Right ventricle myocardium superior (tissue), 1 donor: Measurements from ENCODE around the gene USP40. TPM values are rescaled to one million over a fixed set of nuclear protein-coding genes. Genes with fewer than 3 reads are reported as not detected.

Experiments
- ATAC-seq: fragments of 200-7000 bp; cut with Tn5 transposase; one replicate; pipeline ENCODE4 v1.9.1; 2020; ENCODE audit warnings: mild to moderate bottlenecking; ENCODE audit not compliant: poor library complexity
- DNase-seq: peaks from one replicate; pipeline ENCODE4 v3.0.0-alpha.2; 2020
- intact Hi-C: fragments of 100-400 bp; cut with DNase I; formaldehyde crosslinking; loops from one replicate; pipeline ENCODE4 v1.11.2; 2022
- total RNA-seq: library from RNA; stranded (reverse); fragmentation: NEBNext Ultra II Directional; extraction: Animal tissue kit (Norgen Biotek cat#: 25700); gene quantifications from one replicate; pipeline ENCODE4 v1.2.1, GENCODE V29; 2021
- donor health status: DM: no; HTN: yes; CAD: no; lungs with severe emphysema.

The USP40 gene
- total RNA-seq, 1 donor from 2014 or later = 18.0 TPM

DNA sequence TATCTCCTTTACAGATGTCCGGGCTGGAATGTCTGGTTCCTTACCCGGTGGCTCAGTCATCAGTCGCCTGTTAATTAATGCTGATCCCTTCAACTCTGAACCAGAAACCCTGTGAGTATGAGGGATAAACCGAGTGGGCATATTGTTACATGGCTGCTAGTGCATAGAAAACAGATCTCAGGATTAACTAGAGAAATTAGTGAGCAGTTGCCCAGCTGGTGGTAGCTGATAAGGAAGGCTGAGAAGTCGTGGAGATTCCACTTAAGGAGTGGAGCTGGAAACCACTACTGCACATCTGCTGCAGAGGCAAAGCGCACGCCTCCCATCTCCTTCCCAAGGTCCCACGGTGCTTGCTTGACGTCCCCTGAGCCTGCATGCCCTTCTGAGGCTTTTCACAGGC lies 114.6 kb downstream of the USP40 start:
- no peak for ATAC-seq
- intact Hi-C loops = no loop called here
- DNase-seq = no peak

GRCh38 chr2:233450864-233451575 lies 115.6 kb downstream of the USP40 start:
- DNase-seq = peak; percentile 37

GRCh38 chr2:233449921-233450863 lies 116.4 kb downstream of the USP40 start:
- ATAC-seq (no peak), DNase-seq (peak; percentile 26)
- intact Hi-C loops = no loop called here

More at GRCh38 chr2:233450864-233451575, 115.6 kb downstream of the USP40 start:
- no peak for ATAC-seq
- intact Hi-C loops = no loop called here

DNA sequence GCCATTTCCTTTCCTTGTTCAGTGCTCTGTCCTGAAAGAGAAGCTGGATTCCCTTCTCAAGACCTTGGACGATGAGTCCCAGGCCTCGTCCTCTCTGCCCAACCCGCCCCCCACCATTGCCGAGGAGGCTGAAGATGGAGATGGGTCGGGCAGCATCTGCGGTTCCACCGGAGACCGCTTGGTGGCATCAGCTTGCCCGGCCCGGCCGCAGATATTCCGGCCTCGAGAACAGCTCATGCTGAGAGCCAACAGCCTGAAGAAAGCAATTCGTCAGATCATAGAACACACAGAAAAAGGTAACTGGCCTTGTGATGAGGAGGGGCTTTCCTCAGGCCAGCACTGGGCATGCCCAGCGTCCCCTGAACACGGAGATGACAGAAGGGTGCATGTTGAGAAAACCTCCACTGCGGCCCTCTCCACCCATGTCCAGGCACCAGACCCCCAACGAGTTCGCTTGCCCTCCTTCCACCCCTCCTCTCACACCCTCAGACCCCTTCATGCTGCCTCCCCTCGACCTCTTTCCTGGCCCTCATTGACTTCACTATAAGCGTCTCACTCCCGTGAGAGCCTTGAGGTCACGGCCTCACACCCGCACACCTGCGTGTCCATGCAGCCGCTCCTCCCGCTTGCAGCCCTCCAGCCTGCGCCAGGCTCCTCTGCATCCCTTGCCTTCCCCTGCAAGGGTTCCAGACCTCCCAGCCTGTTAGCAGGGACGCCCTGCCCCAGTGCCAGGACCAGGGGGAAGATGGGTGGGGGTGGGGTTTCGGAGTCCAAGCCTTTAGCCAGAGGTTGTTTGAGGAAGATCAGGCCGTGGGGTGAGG lies 117.3 kb downstream of the USP40 start:
- DNase-seq (peak; percentile 43), ATAC-seq (no peak)
- intact Hi-C loops = no loop called here

DNA sequence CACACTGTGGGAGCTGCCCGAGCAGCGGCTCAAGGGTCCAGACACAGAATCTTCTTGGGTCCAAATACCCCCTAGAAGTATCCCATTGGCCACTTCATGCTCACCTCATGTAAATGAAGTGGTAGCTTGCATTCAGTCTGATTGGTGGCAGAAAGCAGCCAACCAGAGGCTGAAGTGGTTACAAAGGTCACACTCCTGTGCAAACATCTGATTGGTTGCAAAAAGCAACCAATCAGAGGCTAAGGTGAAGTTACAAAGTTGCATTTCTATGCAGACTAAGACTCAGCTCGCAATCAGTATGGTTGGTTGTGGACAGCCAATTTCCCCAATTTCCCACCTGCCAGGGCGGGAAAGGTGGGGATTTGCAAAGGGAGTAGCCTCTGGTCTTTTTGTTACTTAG lies 118.0 kb downstream of the USP40 start:
- no peak for ATAC-seq
- intact Hi-C loops = no loop called here
- no peak for DNase-seq

GRCh38 chr2:233448220-233448559 lies 118.4 kb downstream of the USP40 start:
- DNase-seq (peak; percentile 32), ATAC-seq (no peak)
- intact Hi-C loops = no loop called here

DNA sequence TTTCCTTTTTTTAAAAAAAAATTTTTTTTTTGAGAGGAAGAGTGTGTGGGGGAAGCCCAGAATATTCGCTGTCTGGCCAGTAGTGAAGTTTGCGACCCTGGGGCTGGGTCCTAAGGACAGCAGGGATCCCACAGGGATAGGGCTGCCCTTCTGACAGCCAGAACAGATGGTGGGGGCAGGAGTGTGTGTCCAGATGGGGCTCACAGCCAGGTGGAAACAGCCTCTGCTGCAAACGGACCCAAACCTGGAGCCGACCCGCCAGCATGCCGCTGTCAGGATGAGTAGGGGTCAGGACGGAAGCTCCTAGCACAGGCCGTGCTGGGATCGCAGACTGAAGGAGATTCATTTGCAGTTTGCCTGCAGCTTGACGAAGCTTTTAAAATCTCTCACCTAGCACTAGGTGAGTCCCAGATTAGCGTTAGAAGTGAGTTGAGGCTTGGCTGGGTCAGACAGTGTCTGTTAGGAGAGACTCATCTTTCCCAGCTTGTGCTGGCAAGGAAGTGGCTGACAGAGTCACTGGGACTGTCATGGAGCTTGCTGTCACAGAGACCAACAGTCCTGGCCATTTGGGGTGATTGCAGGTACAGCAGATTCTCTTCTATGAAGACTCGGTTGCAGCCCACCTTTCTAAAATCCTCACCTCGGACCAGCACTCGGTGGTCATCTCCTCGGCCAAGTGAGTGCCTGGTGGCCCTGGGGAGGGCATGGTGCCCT lies 118.9 kb downstream of the USP40 start:
- DNase-seq (no peak), ATAC-seq (no peak)
- intact Hi-C loops = no loop called here

- ATAC-seq (no peak), DNase-seq (peak; percentile 38)
- intact Hi-C loops = no loop called here
Measured at GRCh38 chr2:233446606-233447305, 119.8 kb downstream of the USP40 start.

- ATAC-seq (no peak), DNase-seq (no peak)
- intact Hi-C loops = no loop called here
Measured at GRCh38 chr2:233446121-233446520, 120.5 kb downstream of the USP40 start.

GRCh38 chr2:233445152-233445830 lies 121.3 kb downstream of the USP40 start:
- DNase-seq (no peak), ATAC-seq (no peak)
- intact Hi-C loops = no loop called here

DNA sequence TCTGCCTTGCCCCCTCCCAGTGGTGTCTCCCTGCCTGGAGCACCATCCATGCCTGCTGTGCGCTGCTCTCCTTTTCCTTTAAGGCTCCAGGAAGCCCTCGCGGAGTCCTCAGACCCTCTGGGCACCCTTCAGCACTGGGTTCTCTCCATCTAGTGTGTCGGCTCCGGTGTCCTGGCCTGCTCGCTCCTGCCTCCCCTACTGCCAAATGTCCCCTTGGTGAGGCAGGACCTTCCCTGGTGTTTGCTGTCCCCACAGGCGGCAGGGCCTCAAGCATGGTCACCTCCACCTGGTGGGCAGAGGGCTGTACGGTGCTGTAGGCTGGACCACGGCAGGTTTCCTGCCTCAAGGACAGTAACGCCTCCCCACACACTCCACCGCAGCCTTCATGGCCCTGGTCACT lies 122.1 kb downstream of the USP40 start:
- ATAC-seq (no peak), DNase-seq (peak; percentile 30)
- intact Hi-C loops = loop anchor here (5.0 kb wide), 2 partner anchors 42 to 92 kb away; partner anchors contain the start of gene DGKD

- DNase-seq (peak; percentile 81), ATAC-seq (peak; percentile 74)
- intact Hi-C loops = loop anchor here (5.0 kb wide), 2 partner anchors 41 to 91 kb away; partner anchors contain the start of gene DGKD
Measured at GRCh38 chr2:233443511-233444183, 122.9 kb downstream of the USP40 start.

DNA sequence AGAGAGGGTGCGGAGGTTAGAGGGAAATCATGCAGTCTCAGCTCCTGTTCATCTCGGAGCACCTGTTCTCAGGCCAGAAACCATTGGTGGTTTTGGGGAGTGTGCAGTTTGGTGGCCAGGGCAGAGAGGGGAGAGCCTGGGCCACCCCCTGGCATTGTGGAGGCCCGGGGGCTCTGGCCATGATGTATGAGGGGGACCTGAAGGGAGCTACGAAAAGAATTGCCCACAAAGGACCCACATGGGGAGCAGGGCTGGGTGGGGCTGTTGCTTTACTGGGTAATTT lies 124.6 kb downstream of the USP40 start:
- DNase-seq (no peak), ATAC-seq (no peak)
- intact Hi-C loops = loop anchor here (5.0 kb wide), 2 partner anchors 40 to 90 kb away; partner anchors contain the start of gene DGKD

DNA sequence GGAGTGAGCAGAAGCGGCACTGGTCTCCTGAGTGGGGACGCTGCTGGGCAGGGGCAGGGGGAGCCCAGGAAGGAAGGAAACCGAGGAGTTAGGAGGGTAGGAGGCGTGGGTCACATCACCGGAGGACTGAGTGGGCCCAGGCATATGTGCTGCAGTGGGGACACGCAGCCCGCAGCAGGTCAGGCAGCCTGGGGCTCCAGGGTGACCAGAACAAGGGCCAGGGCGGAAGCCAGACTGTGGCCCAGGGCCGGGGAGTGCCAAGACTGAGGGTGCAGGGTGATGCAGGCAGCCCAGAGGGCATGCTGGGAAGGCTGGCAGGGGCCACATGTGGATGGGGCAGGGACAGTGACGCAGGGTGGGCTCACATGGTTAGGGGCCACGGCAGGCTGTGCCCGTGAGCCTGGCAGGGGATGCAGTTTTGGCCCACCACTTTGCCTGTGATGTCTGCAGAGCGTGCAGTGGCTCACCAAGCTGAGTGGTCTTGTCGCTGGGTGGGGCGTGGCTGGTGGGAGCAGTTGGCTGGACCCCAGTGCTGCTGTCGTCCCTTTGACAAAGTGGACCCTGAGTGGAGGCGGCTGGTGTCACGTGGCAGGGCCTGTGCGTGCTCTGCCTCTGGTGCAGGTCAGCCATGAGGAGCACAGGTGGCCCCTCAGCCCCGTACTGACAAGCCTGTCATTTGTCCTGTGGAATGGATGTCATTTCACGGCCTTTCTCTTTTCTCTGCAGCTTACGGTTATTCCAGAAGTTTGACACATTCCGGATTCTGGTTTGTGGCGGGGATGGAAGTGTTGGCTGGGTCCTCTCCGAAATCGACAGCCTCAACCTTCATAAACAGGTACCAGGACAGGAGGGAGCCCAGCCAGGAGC lies 125.2 kb downstream of the USP40 start:
- DNase-seq (no peak), ATAC-seq (no peak)
- intact Hi-C loops = loop anchor here (5.0 kb wide), 2 partner anchors 39 to 89 kb away; partner anchors contain the start of gene DGKD

- intact Hi-C loops = loop anchor here (5.0 kb wide), 2 partner anchors 38 to 88 kb away; partner anchors contain the start of gene DGKD
- DNase-seq (no peak), ATAC-seq (no peak)
Measured at GRCh38 chr2:233440714-233441113, 125.9 kb downstream of the USP40 start.

DNA sequence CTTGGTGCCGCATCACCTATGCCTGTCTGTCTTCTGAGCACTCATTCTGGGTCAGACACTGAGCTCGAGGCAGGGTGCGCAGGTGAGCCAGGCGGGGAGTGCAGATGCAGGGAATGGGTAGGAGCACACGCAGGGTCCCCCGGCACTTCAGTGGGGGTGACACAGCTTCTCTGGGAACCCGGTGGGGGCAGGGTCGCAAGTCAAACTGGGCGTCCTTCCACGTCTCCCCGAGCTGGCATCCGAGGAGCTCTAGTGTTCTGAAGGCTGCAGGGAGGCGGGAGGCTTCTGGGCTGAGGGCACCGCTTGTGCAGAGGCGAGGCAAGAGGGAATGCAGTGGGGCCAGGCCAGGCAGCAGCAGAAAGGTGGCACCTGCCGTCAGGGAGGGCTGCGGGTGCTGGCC lies 126.3 kb downstream of the USP40 start:
- DNase-seq (no peak), ATAC-seq (no peak)
- intact Hi-C loops = loop anchor here (5.0 kb wide), 2 partner anchors 38 to 88 kb away; partner anchors contain the start of gene DGKD
